WTC11 (cell line): ENCODE results near the gene WDR26.

Source experiments
- CBFB ChIP-seq: sonication (generic); formaldehyde crosslinking; IDR thresholded peaks from 2 replicates; pipeline ENCODE4 v1.8.1; 2022; ENCODE audit warnings: mild to moderate bottlenecking, low read depth, missing genetic modification reagents
- CTCF ChIP-seq: fragments of 200-600 bp; IDR thresholded peaks from 2 replicates; pipeline ENCODE4 v1.8.0; 2022; ENCODE audit warnings: antibody characterized with exemption
- ELF4 ChIP-seq: sonication (generic); formaldehyde crosslinking; IDR thresholded peaks from 2 replicates; pipeline ENCODE4 v1.8.1; 2022; ENCODE audit warnings: low read depth, mild to moderate bottlenecking, moderate library complexity, missing genetic modification reagents
- ETV6 ChIP-seq: sonication (generic); formaldehyde crosslinking; IDR thresholded peaks from 2 replicates; pipeline ENCODE4 v1.8.1; 2022; ENCODE audit warnings: mild to moderate bottlenecking, missing genetic modification reagents
- KAT7 ChIP-seq: sonication (generic); formaldehyde crosslinking; IDR thresholded peaks from 2 replicates; pipeline ENCODE4 v1.8.1; 2023; ENCODE audit warnings: missing genetic modification reagents, mild to moderate bottlenecking, borderline replicate concordance
- NFYB ChIP-seq: sonication (generic); formaldehyde crosslinking; conservative IDR thresholded peaks from 2 replicates; pipeline ENCODE4 v1.8.0; 2022; ENCODE audit warnings: low read depth, missing genetic modification reagents
- ZNF512 ChIP-seq: sonication (generic); formaldehyde crosslinking; IDR thresholded peaks from 2 replicates; pipeline ENCODE4 v1.8.1; 2022; ENCODE audit warnings: missing genetic modification reagents, borderline replicate concordance

- TF ChIP-seq ZNF512 (CRISPR knock-in tag) (no peak), ETV6 (CRISPR knock-in tag) (no peak), CTCF (no peak), CBFB (CRISPR knock-in tag) (no peak), NFYB (CRISPR knock-in tag) (no peak), KAT7 (CRISPR knock-in tag) (no peak), ELF4 (CRISPR knock-in tag) (no peak)
These were observed 46.7 kb downstream of the WDR26 start for GRCh38 chr1:224387943-224388342.
